Loucy (cell line): ENCODE data around the gene GDPD5.

Source experiments
- H2AFZ ChIP-seq: fragments of 200-600 bp; sonication (generic); 2 replicates; pipeline ENCODE4 v1.6.0; 2016; ENCODE audit warnings: antibody characterized with exemption, mild to moderate bottlenecking, low read length, moderate library complexity
- H3F3A ChIP-seq: fragments of 200-600 bp; 2 replicates; pipeline ENCODE4 v1.6.0; 2016; ENCODE audit warnings: antibody characterized with exemption, low read depth, mild to moderate bottlenecking
- H3K27me3 ChIP-seq: fragments of 200-600 bp; sonication (generic); 2 replicates; pipeline ENCODE4 v1.6.1; 2014; ENCODE audit warnings: low read length, mild to moderate bottlenecking; ENCODE audit not compliant: insufficient read depth, poor library complexity, severe bottlenecking
- H3K36me3 ChIP-seq: fragments of 200-600 bp; sonication (generic); 2 replicates; pipeline ENCODE4 v1.6.1; 2016; ENCODE audit warnings: low read length; ENCODE audit not compliant: insufficient read depth
- H3K4me1 ChIP-seq: fragments of 200-600 bp; sonication (generic); 2 replicates; pipeline ENCODE4 v1.5.1; 2014; ENCODE audit warnings: low read length, mild to moderate bottlenecking; ENCODE audit not compliant: insufficient read depth, poor library complexity, severe bottlenecking
- H3K4me2 ChIP-seq: fragments of 200-600 bp; sonication (generic); 2 replicates; pipeline ENCODE4 v1.6.0; 2014; ENCODE audit warnings: antibody characterized with exemption, low read length, low read depth, mild to moderate bottlenecking; ENCODE audit not compliant: poor library complexity, severe bottlenecking
- H3K4me3 ChIP-seq: fragments of 200-600 bp; sonication (generic); 2 replicates; pipeline ENCODE4 v1.5.1; 2014; ENCODE audit warnings: low read length, mild to moderate bottlenecking, mixed read lengths; ENCODE audit not compliant: poor library complexity, severe bottlenecking
- H3K79me2 ChIP-seq: fragments of 200-600 bp; sonication (generic); 2 replicates; pipeline ENCODE4 v1.6.1; 2014; ENCODE audit warnings: low read length; ENCODE audit not compliant: insufficient read depth
- H3K9ac ChIP-seq: fragments of 200-600 bp; sonication (generic); 2 replicates; pipeline ENCODE4 v1.6.0; 2014; ENCODE audit warnings: mild to moderate bottlenecking, low read depth, low read length, moderate library complexity; ENCODE audit not compliant: poor library complexity, severe bottlenecking
- H3K9me2 ChIP-seq: fragments of 200-600 bp; sonication (generic); replicated peaks from 2 replicates; pipeline ENCODE4 v1.6.1; 2016; ENCODE audit warnings: low read depth, low read length, mixed read lengths
- H3K9me3 ChIP-seq: fragments of 200-600 bp; sonication (generic); 2 replicates; pipeline ENCODE4 v1.6.1; 2014; ENCODE audit warnings: mild to moderate bottlenecking, antibody characterized with exemption, low read length, low read depth; ENCODE audit not compliant: insufficient read depth
- H4K20me1 ChIP-seq: fragments of 200-600 bp; sonication (generic); 2 replicates; pipeline ENCODE4 v1.6.0; 2014; ENCODE audit warnings: antibody characterized with exemption, low read length, mild to moderate bottlenecking; ENCODE audit not compliant: insufficient read depth, poor library complexity, severe bottlenecking
- EZH2phosphoT487 ChIP-seq: fragments of 200-600 bp; IDR thresholded peaks from 2 replicates; pipeline ENCODE4 v1.6.1; 2018; ENCODE audit warnings: antibody characterized with exemption, mild to moderate bottlenecking, moderate library complexity, borderline replicate concordance
- TF ChIP-seq, protein P1 (sequence below): fragments of 200-600 bp; sonication (generic); conservative IDR thresholded peaks from 2 replicates; pipeline ENCODE4 v1.5.1; 2014; ENCODE audit warnings: mild to moderate bottlenecking, antibody characterized with exemption, low read length

GDPD5 gene

GRCh38 chr11:75436806-75437205, 88.9 kb downstream of the GDPD5 start:
- Histone ChIP-seq H3K9me3 (no peaks in the 10 kb centered on the region), H2AFZ (no peak overlapping the region), H3K36me3 (no peaks in the 10 kb centered on the region), H3K9me2 (no peaks in the 10 kb centered on the region), H3K27me3 (no peaks in the 10 kb centered on the region), H3F3A (no peaks in the 10 kb centered on the region), H3K4me1 (no peaks in the 10 kb centered on the region), H3K4me2 (no peak overlapping the region), H3K79me2 (no peaks in the 10 kb centered on the region), H4K20me1 (no peaks in the 10 kb centered on the region), H3K4me3 (no peak overlapping the region), H3K9ac (no peak overlapping the region)
- TF ChIP-seq EZH2phosphoT487: no peak
- TF ChIP-seq, protein P1, sequence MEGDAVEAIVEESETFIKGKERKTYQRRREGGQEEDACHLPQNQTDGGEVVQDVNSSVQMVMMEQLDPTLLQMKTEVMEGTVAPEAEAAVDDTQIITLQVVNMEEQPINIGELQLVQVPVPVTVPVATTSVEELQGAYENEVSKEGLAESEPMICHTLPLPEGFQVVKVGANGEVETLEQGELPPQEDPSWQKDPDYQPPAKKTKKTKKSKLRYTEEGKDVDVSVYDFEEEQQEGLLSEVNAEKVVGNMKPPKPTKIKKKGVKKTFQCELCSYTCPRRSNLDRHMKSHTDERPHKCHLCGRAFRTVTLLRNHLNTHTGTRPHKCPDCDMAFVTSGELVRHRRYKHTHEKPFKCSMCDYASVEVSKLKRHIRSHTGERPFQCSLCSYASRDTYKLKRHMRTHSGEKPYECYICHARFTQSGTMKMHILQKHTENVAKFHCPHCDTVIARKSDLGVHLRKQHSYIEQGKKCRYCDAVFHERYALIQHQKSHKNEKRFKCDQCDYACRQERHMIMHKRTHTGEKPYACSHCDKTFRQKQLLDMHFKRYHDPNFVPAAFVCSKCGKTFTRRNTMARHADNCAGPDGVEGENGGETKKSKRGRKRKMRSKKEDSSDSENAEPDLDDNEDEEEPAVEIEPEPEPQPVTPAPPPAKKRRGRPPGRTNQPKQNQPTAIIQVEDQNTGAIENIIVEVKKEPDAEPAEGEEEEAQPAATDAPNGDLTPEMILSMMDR: no peak

DNA sequence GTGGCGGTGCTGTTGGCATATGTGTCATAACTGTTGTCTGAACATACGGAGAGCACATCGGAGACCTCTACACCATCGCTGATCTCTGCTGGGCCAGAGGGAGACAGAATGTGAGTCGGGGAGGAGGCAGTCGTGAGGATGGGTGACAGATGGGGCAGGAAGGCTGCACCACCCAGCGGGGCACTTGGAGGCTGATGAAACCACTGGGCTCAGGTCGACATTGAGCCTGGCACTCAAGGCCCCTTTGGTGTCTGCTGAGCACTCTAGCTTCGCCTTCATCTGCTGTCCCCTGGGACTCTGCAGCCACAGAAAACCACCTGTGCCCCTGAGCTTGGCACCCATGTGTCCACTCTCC, 90.2 kb downstream of the GDPD5 start:
- Histone ChIP-seq H3K4me3 (no peak overlapping the region), H3K9me2 (no peaks in the 10 kb centered on the region), H3F3A (no peaks in the 10 kb centered on the region), H3K9ac (no peak overlapping the region), H3K36me3 (no peaks in the 10 kb centered on the region), H3K4me1 (no peaks in the 10 kb centered on the region), H2AFZ (no peak overlapping the region), H3K79me2 (no peaks in the 10 kb centered on the region), H4K20me1 (no peaks in the 10 kb centered on the region), H3K27me3 (no peaks in the 10 kb centered on the region), H3K4me2 (no peak overlapping the region), H3K9me3 (no peaks in the 10 kb centered on the region)
- TF ChIP-seq, protein P1: no peak
- no peak for TF ChIP-seq EZH2phosphoT487

DNA sequence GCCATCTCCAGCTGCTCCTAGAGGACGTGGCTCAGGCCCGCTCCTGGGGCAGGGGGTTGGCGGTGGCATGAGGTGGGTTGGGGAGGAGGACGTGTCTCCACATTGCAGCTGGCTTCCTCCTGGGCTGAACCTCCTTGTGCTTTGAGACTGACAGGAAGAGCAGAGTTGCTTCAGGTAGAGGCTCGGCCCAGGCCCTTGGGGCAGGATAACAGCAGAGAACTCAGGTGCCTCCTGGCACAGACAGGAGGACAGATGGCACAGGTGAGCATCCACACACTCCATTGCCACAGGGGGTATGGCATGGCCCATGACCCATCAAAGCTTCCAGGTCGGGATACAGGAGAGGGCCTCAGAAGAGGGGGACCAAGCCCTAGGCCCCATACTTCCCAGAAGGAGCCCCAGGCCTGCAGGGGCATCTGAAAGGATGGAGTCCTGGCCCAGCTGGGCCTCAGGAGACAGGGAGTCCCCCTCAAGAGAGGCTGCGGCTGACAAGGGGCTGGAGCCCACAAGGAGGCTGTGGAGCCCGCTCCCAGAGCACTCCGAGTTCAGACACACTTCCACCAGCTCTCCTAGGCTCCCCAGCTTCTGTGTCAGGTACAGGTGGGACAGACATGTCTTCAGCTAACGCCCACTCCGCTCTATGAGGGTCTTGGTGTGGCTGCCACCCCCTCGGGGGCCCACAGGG, 90.7 kb downstream of the GDPD5 start:
- TF ChIP-seq, protein P1: no peak
- TF ChIP-seq EZH2phosphoT487: no peak
- no peaks in the 10 kb centered on the region for H3K4me1 ChIP-seq
- H3F3A ChIP-seq: no peaks in the 10 kb centered on the region
- H4K20me1 ChIP-seq: no peaks in the 10 kb centered on the region
- no peaks in the 10 kb centered on the region for H3K9me3 ChIP-seq
- H3K4me3 ChIP-seq: no peak overlapping the region
- H3K4me2 ChIP-seq: no peak overlapping the region
- H3K9ac ChIP-seq: no peak overlapping the region
- H3K79me2 ChIP-seq: no peaks in the 10 kb centered on the region
- H2AFZ ChIP-seq: no peak overlapping the region
- no peaks in the 10 kb centered on the region for H3K9me2 ChIP-seq
- H3K36me3 ChIP-seq: no peaks in the 10 kb centered on the region
- H3K27me3 ChIP-seq: no peaks in the 10 kb centered on the region
